A549 (cell line): ENCODE measurements around the gene PDIA3. TPM values are rescaled to one million over a fixed set of nuclear protein-coding genes. Genes with fewer than 3 reads are reported as not detected.

Experiments used
- ATAC-seq, 2 experiments: fragments of 200-7000 bp in 1 of 2; fragments of >200 bp in 1 of 2; cut with Nextera tagmentation in 1 of 2; cut with Tn5 transposase in 1 of 2; 3 replicates each; pipeline versions ENCODE4 v1.8.0 to v1.9.1; 2018 to 2020; ENCODE audit warnings: mild to moderate bottlenecking in 1 of 2, moderate library complexity in 1 of 2
- CTCF ChIA-PET: fragments of 300-600 bp; sonication (Branson Sonifier 250); formaldehyde crosslinking; extraction: SDS; loops from one replicate; lab custom pipeline; 2021; ENCODE audit warnings: antibody characterized with exemption, inconsistent platforms; lab: Yijun Ruan, JAX
- POLR2A ChIA-PET: fragments of 350-600 bp; formaldehyde crosslinking; extraction: SDS; loops from one replicate; lab custom pipeline; 2021; ENCODE audit warnings: antibody characterized with exemption, inconsistent platforms; lab: Yijun Ruan, JAX
- DNase-seq, 2 experiments: peaks; one replicate each; pipeline versions ENCODE4 v3.0.0 to v3.0.0-alpha.2; 2011 to 2016; ENCODE audit warnings: low read depth in 1 of 2, low spot score in 1 of 2
- FAIRE-seq: peaks from 2 replicates; lab custom pipeline; 2011; peaks lifted over from hg19 to GRCh38; lab: Jason Lieb, UNC
- H3K27ac ChIP-seq, 2 experiments: fragments of >200 bp; sonication (Bioruptor Twin); formaldehyde crosslinking; 3 replicates each; pipeline ENCODE4 v1.5.1; 2016 to 2017
- H3K4me1 ChIP-seq: fragments of >200 bp; sonication (Bioruptor Twin); formaldehyde crosslinking; 3 replicates; pipeline ENCODE4 v1.6.1; 2016
- H3K4me2 ChIP-seq: fragments of >200 bp; sonication (Bioruptor Twin); formaldehyde crosslinking; 3 replicates; pipeline ENCODE4 v1.6.1; 2016
- H3K4me3 ChIP-seq: fragments of >200 bp; sonication (Bioruptor Twin); formaldehyde crosslinking; 3 replicates; pipeline ENCODE4 v1.5.1; 2016
- H3K9me3 ChIP-seq: fragments of >200 bp; sonication (Bioruptor Twin); formaldehyde crosslinking; 3 replicates; pipeline ENCODE4 v1.6.1; 2016
- BHLHE40 ChIP-seq: IDR thresholded peaks from 2 replicates; pipeline ENCODE4 v1.6.1; 2012; ENCODE audit warnings: low read depth, low read length, inconsistent platforms
- CEBPB ChIP-seq, 2 experiments: fragments of >200 bp in 1 of 2; sonication (Bioruptor Twin) in 1 of 2; formaldehyde crosslinking in 1 of 2; IDR thresholded peaks; 2 replicates each; pipeline ENCODE4 v1.6.1; 2012 to 2016
- CTCF ChIP-seq: fragments of >200 bp; sonication (Bioruptor Twin); formaldehyde crosslinking; IDR thresholded peaks from 3 replicates; pipeline ENCODE4 v1.5.1; 2016
- E2F6 ChIP-seq: IDR thresholded peaks from 2 replicates; pipeline ENCODE4 v1.6.1; 2012; ENCODE audit warnings: low read depth, borderline replicate concordance
- EHF ChIP-seq: fragments of 250-450 bp; sonication (Bioruptor Pico); IDR thresholded peaks from 2 replicates; pipeline ENCODE4 v1.5.0; 2020; ENCODE audit warnings: mild to moderate bottlenecking
- FOSB ChIP-seq: fragments of 250-450 bp; sonication (Bioruptor Pico); IDR thresholded peaks from 2 replicates; pipeline ENCODE4 v1.5.0; 2020; ENCODE audit warnings: mild to moderate bottlenecking, moderate library complexity
- FOSL2 ChIP-seq, 2 experiments: fragments of 450-650 bp in 1 of 2; fragments of >200 bp in 1 of 2; sonication (Bioruptor Twin) in 1 of 2; formaldehyde crosslinking; IDR thresholded peaks; 2 replicates each; pipeline versions ENCODE4 v1.5.0 to v1.6.1; 2016 to 2020; ENCODE audit warnings: mild to moderate bottlenecking in 1 of 2, moderate library complexity in 1 of 2
- JUN ChIP-seq, 2 experiments: fragments of >200 bp; sonication (Bioruptor Twin); formaldehyde crosslinking; IDR thresholded peaks; 2 replicates in 1 of 2; 3 replicates in 1 of 2; pipeline ENCODE4 v1.6.1; 2016 to 2017
- KDM1A ChIP-seq: fragments of 200-600 bp; sonication (generic); IDR thresholded peaks from 2 replicates; pipeline ENCODE4 v1.6.1; 2016; ENCODE audit warnings: low read depth, mild to moderate bottlenecking
- MAX ChIP-seq: IDR thresholded peaks from 2 replicates; pipeline ENCODE4 v1.6.1; 2012
- MYC ChIP-seq: IDR thresholded peaks from 2 replicates; pipeline ENCODE4 v1.6.1; 2012; ENCODE audit warnings: mild to moderate bottlenecking, inconsistent platforms, low read length, improper control_type of control experiment, borderline replicate concordance
- NFE2L2 ChIP-seq: fragments of 150-350 bp; conservative IDR thresholded peaks from 2 replicates; pipeline ENCODE4 v1.6.1; 2014; ENCODE audit warnings: low read length
- POLR2AphosphoS2 ChIP-seq: conservative IDR thresholded peaks from 2 replicates; pipeline ENCODE4 v1.6.1; 2012; ENCODE audit warnings: low read length, improper control_type of control experiment, inconsistent platforms
- REST ChIP-seq: fragments of 200-600 bp; sonication (generic); IDR thresholded peaks from 2 replicates; pipeline ENCODE4 v1.6.1; 2016; ENCODE audit warnings: antibody characterized with exemption, mild to moderate bottlenecking, moderate library complexity
- RFX5 ChIP-seq: fragments of 450-650 bp; IDR thresholded peaks from 2 replicates; pipeline ENCODE4 v1.7.1; 2014; ENCODE audit warnings: antibody characterized with exemption, mild to moderate bottlenecking, moderate library complexity
- SMC3 ChIP-seq: fragments of >200 bp; sonication (Bioruptor Twin); formaldehyde crosslinking; IDR thresholded peaks from 3 replicates; pipeline ENCODE4 v1.6.1; 2018; ENCODE audit warnings: inconsistent platforms
- WGBS: methylation state at CpG from one replicate; pipeline ENCODE4 v1.1.6; 2017; ENCODE audit errors: missing lambda C conversion rate; 5-methylcytosine and 5-hydroxymethylcytosine counted together
- polyA plus RNA-seq, 4 experiments: library from polyadenylated mRNA; depleted of rRNA in 3 of 4; stranded (reverse); fragments of >200 nt; fragmentation: RNase III in 1 of 4; extraction: RNeasy Plus Mini Kit Qiagen cat#74134 plus additional on column Dnase treatment in 1 of 4; gene quantifications; 2 replicates in 3 of 4; 3 replicates in 1 of 4; pipeline ENCODE4 v1.2.3, GENCODE V29; 2011 to 2017

The PDIA3 gene
- polyA plus RNA-seq, 2 of the 4 experiments (the other 2 are of a cell fraction): 208 to 257 TPM

- Histone ChIP-seq H3K4me3 (no peak overlapping the region), H3K4me1 (0 out of 3 replicates have a peak, but pooled peaks cover 8% of the 10 kb centered on the region), H3K4me2 (no peak overlapping the region), H3K9me3 (no peaks in the 10 kb centered on the region), H3K27ac (no peak overlapping the region)
- WGBS: 90% methylated on average over 4 of the region's 4 CpGs
- ChIA-PET CTCF (interaction anchor here (0.5 to 0.8 kb wide), 2 partner anchors 15 to 1016 kb away, joined by 4 read pairs; no protein-coding TSS in a partner anchor), POLR2A (no interaction called here)
- ATAC-seq (no peak), FAIRE-seq (no peak), DNase-seq (no peak)
- TF ChIP-seq FOSL2 (IDR thresholded peaks at IDR 0.05) (no peak), FOSL2 (CRISPR knock-in tag; IDR thresholded peaks at IDR 0.05) (no peak), RFX5 (no peak), SMC3 (no peak), EHF (CRISPR knock-in tag) (no peak), KDM1A (no peak), POLR2AphosphoS2 (no peak), JUN (IDR thresholded peaks at IDR 0.05) (no peak), BHLHE40 (no peak), NFE2L2 (no peak), REST (no peak), E2F6 (no peak), MAX (no peak), CEBPB (IDR thresholded peaks at IDR 0.05) (no peak)
Observed at GRCh38 chr15:43774062-43774461, 27.8 kb downstream of the PDIA3 start.

- Histone ChIP-seq H3K9me3 (no peaks in the 10 kb centered on the region), H3K27ac (0 out of 6 replicates have a peak overlapping the region, but pooled peaks of 1 of the 2 experiments have one; percentile 31), H3K4me3 (no peak overlapping the region), H3K4me1 (0 out of 3 replicates have a peak, but pooled peaks cover 8% of the 10 kb centered on the region), H3K4me2 (no peak overlapping the region)
- ChIA-PET POLR2A (no interaction called here), CTCF (interaction anchor here (1.6 to 6.9 kb wide), 3 partner anchors 10 to 25 kb away, joined by 7 to 47 read pairs (median 11); partner anchors contain the start of gene SERF2)
- FAIRE-seq (no peak), ATAC-seq (peak; percentile 57), DNase-seq (peak; percentile 25 to 77)
- WGBS: 100% methylated on average over 1 of the region's 1 CpG
- TF ChIP-seq MYC (0 out of 2 replicates have a peak, but pooled peaks have one; percentile 80), CTCF (peak; percentile 28; the same call in 1 of the 3 replicates), MAX (peak; percentile 54), FOSB (no peak)
Observed at GRCh38 chr15:43775411-43775965, 29.2 kb downstream of the PDIA3 start.
